SHP77 treated with DMSO at 0.1 percent for 48 hours (cell line): Measurements from ENCODE around the gene CRYBB2.
"Not testable (repeated sequence)": the region's sequence is repeated elsewhere in the genome, so short reads cannot be mapped to it uniquely, and the experiment has no call there.

Experiments
- DNase-seq: peaks from one replicate; lab custom pipeline; 2025; lab: John Stamatoyannopoulos, UW

Gene CRYBB2

GRCh38 chr22:25219211-25219689 is at the start of gene CRYBB2:
CRYBB2 (plus strand) TSS chr22:25219639; CDS start chr22:25221430, 1,791 bp downstream.
- no peak for DNase-seq

GRCh38 chr22:25170426-25170980 is 48.9 kb upstream of the CRYBB2 start:
- no peak for DNase-seq

- no peak for DNase-seq
Observed at GRCh38 chr22:25172153-25172552, 47.3 kb upstream of the CRYBB2 start.

GRCh38 chr22:25174156-25174887 is 45.1 kb upstream of the CRYBB2 start:
- DNase-seq, result no peak

- no peak for DNase-seq
Observed at GRCh38 chr22:25174888-25175411, 44.5 kb upstream of the CRYBB2 start.

GRCh38 chr22:25176175-25176574 is 43.3 kb upstream of the CRYBB2 start:
- DNase-seq, result no peak

- no peak for DNase-seq
Observed at GRCh38 chr22:25176799-25177198, 42.6 kb upstream of the CRYBB2 start.

- no peak for DNase-seq
Observed at GRCh38 chr22:25177226-25177625, 42.2 kb upstream of the CRYBB2 start.

GRCh38 chr22:25177895-25178294 is 41.5 kb upstream of the CRYBB2 start:
- no peak for DNase-seq

GRCh38 chr22:25178348-25178747 is 41.1 kb upstream of the CRYBB2 start:
- not testable (repeated sequence) for DNase-seq

- not testable (repeated sequence) for DNase-seq
Observed at GRCh38 chr22:25178869-25179631, 40.4 kb upstream of the CRYBB2 start.

- DNase-seq, result no peak
Observed at GRCh38 chr22:25182131-25183110, 37.0 kb upstream of the CRYBB2 start.

GRCh38 chr22:25183949-25184619 is 35.4 kb upstream of the CRYBB2 start:
- DNase-seq, result no peak

- DNase-seq, result no peak
Observed at GRCh38 chr22:25186140-25186539, 33.3 kb upstream of the CRYBB2 start.

- no peak for DNase-seq
Observed at GRCh38 chr22:25187469-25187868, 32.0 kb upstream of the CRYBB2 start.

- DNase-seq, result no peak
Observed at GRCh38 chr22:25192406-25192805, 27.0 kb upstream of the CRYBB2 start.

- DNase-seq, result no peak
Observed at GRCh38 chr22:25193130-25193529, 26.3 kb upstream of the CRYBB2 start.

- no peak for DNase-seq
Observed at GRCh38 chr22:25193548-25193947, 25.9 kb upstream of the CRYBB2 start.

GRCh38 chr22:25196326-25196725 is 23.1 kb upstream of the CRYBB2 start:
- no peak for DNase-seq

- DNase-seq, result no peak
Observed at GRCh38 chr22:25197340-25197739, 22.1 kb upstream of the CRYBB2 start.
